Choroid plexus epithelial cell (primary cell): ENCODE results near the gene TXNDC11.

Experiments used
- DNase-seq: peaks from one replicate; pipeline ENCODE4 v3.0.0-alpha.2; 2010; ENCODE audit warnings: low read depth
- H3K4me3 ChIP-seq: 2 replicates; pipeline ENCODE4 v1.5.1; 2011; ENCODE audit warnings: low read depth, mild to moderate bottlenecking, control low read depth, low read length, moderate library complexity
- TF ChIP-seq, protein P1 (sequence below): conservative IDR thresholded peaks from 2 replicates; pipeline ENCODE4 v1.5.1; 2011; ENCODE audit warnings: low read depth, mild to moderate bottlenecking, control low read depth, inconsistent platforms, low read length, moderate library complexity

TXNDC11 gene

GRCh38 chr16:11738742-11739544, 3.7 kb downstream of the TXNDC11 start:
- TF ChIP-seq, protein P1, sequence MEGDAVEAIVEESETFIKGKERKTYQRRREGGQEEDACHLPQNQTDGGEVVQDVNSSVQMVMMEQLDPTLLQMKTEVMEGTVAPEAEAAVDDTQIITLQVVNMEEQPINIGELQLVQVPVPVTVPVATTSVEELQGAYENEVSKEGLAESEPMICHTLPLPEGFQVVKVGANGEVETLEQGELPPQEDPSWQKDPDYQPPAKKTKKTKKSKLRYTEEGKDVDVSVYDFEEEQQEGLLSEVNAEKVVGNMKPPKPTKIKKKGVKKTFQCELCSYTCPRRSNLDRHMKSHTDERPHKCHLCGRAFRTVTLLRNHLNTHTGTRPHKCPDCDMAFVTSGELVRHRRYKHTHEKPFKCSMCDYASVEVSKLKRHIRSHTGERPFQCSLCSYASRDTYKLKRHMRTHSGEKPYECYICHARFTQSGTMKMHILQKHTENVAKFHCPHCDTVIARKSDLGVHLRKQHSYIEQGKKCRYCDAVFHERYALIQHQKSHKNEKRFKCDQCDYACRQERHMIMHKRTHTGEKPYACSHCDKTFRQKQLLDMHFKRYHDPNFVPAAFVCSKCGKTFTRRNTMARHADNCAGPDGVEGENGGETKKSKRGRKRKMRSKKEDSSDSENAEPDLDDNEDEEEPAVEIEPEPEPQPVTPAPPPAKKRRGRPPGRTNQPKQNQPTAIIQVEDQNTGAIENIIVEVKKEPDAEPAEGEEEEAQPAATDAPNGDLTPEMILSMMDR = no peak
- DNase-seq = no peak
- no peak overlapping the region for H3K4me3 ChIP-seq

- H3K4me3 ChIP-seq = no peak overlapping the region
- no peak for DNase-seq
- TF ChIP-seq, protein P1 = no peak
Measured at GRCh38 chr16:11737713-11738112, 4.9 kb downstream of the TXNDC11 start.

- H3K4me3 ChIP-seq = no peak overlapping the region
- DNase-seq = no peak
- TF ChIP-seq, protein P1 = no peak
Measured at GRCh38 chr16:11736903-11737302, 5.8 kb downstream of the TXNDC11 start.

GRCh38 chr16:11735787-11736186, 6.9 kb downstream of the TXNDC11 start:
- no peak overlapping the region for H3K4me3 ChIP-seq
- TF ChIP-seq, protein P1 = no peak
- no peak for DNase-seq

DNA sequence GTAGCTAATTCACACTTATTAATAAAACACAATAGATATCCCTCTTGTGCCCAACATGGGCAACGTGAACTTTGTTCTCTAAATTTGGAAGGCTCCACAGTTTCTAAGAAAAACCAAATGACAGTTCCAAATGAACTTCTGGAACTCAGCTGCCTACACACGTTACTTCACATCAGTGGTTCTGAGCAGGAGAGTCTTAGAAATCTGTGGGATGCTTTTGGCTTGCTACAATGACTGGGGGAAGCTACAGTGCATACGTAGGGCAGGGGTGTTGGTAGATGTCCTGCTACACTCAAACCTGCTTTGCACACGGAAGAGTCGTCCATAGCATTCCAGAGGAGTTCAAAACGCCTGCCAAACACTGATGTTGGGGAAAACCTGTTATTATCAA, 8.0 kb downstream of the TXNDC11 start:
- H3K4me3 ChIP-seq = no peak overlapping the region
- TF ChIP-seq, protein P1 = no peak
- DNase-seq = no peak

DNA sequence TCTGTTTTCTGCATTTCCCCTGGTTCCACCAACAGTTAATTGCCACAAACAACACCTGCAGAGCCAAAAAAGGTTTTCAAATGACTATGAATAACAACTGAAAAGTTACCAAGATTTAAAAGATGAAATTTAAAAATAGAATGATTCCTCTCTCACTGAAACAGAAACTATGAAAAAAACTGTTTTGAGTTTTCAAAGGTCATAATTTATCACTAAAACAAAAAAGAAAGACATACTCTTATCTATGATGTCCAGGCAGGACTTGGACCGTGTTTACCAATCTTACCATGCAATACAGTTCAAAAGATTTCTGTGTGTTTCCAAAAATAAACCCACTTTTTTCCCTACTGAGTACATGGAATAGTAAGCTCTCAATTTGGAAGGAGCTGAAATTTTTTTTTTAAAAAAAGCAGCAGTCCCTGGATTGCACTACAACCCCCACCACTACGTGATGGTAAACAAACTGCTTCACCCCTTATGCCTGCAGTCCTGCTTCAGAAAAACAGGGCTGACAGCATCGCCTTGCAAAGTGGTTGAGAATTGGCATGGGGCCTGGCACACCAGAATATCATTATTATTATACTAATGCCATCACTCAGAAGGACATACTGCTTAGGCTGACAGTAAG, 8.5 kb downstream of the TXNDC11 start:
- DNase-seq = no peak
- TF ChIP-seq, protein P1 = no peak
- H3K4me3 ChIP-seq = no peak overlapping the region
